Parathyroid adenoma (tissue), 2 donors: ENCODE results near the gene TROAP.

ENCODE experiments used
- H2AFZ ChIP-seq: fragments of 300-600 bp; sonication (generic); one replicate; pipeline ENCODE4 v1.7.0; 2017; ENCODE audit warnings: antibody characterized with exemption, mild to moderate bottlenecking
- H3K27ac ChIP-seq: fragments of 300-600 bp; sonication (generic); one replicate; pipeline ENCODE4 v1.7.0; 2017
- H3K27me3 ChIP-seq: fragments of 300-600 bp; sonication (generic); one replicate; pipeline ENCODE4 v1.7.0; 2017; ENCODE audit warnings: low read length; ENCODE audit not compliant: control insufficient read depth, insufficient read depth
- H3K36me3 ChIP-seq: fragments of 300-600 bp; sonication (generic); one replicate; pipeline ENCODE4 v1.7.0; 2017; ENCODE audit warnings: low read length; ENCODE audit not compliant: control insufficient read depth, insufficient read depth
- H3K4me1 ChIP-seq: fragments of 300-600 bp; sonication (generic); one replicate; pipeline ENCODE4 v1.7.0; 2017; ENCODE audit warnings: control low read depth
- H3K4me2 ChIP-seq: fragments of 300-600 bp; sonication (generic); one replicate; pipeline ENCODE4 v1.7.0; 2017; ENCODE audit warnings: low read length
- H3K4me3 ChIP-seq: fragments of 300-600 bp; sonication (generic); one replicate; pipeline ENCODE4 v1.7.0; 2017; ENCODE audit warnings: low read depth, low read length
- H3K79me2 ChIP-seq: fragments of 300-600 bp; sonication (generic); one replicate; pipeline ENCODE4 v1.7.0; 2017; ENCODE audit warnings: control low read depth
- H3K9ac ChIP-seq: fragments of 300-600 bp; sonication (generic); one replicate; pipeline ENCODE4 v1.7.0; 2017; ENCODE audit warnings: mild to moderate bottlenecking
- H3K9me3 ChIP-seq: fragments of 300-600 bp; sonication (generic); one replicate; pipeline ENCODE4 v1.7.0; 2017; ENCODE audit warnings: low read length; ENCODE audit not compliant: control insufficient read depth
- CTCF ChIP-seq: fragments of 300-600 bp; sonication (generic); IDR thresholded peaks from one replicate; pipeline ENCODE4 v1.7.0; 2017; ENCODE audit warnings: antibody characterized with exemption, mild to moderate bottlenecking
- donor health status: primary hyperparathyroidism.

TROAP gene

GRCh38 chr12:49297695-49298060 is 25.4 kb upstream of the TROAP start:
- H3K9ac ChIP-seq = no peak overlapping the region
- H3K79me2 ChIP-seq = no peaks in the 10 kb centered on the region
- no peaks in the 10 kb centered on the region for H3K9me3 ChIP-seq
- H3K27ac ChIP-seq = no peak overlapping the region
- H3K36me3 ChIP-seq = no peaks in the 10 kb centered on the region
- no peaks in the 10 kb centered on the region for H3K27me3 ChIP-seq
- H3K4me3 ChIP-seq = no peak overlapping the region
- H2AFZ ChIP-seq = peak overlapping the region; percentile 86
- no peak overlapping the region for H3K4me2 ChIP-seq
- peaks cover 6% of the 10 kb centered on the region for H3K4me1 ChIP-seq
- TF ChIP-seq CTCF = no peak

- H3K4me3 ChIP-seq = no peak overlapping the region
- H3K27ac ChIP-seq = no peak overlapping the region
- H3K79me2 ChIP-seq = no peaks in the 10 kb centered on the region
- H3K36me3 ChIP-seq = no peaks in the 10 kb centered on the region
- peaks cover 6% of the 10 kb centered on the region for H3K4me1 ChIP-seq
- peak; percentile 27 for TF ChIP-seq CTCF
- no peaks in the 10 kb centered on the region for H3K9me3 ChIP-seq
- no peak overlapping the region for H2AFZ ChIP-seq
- no peak overlapping the region for H3K4me2 ChIP-seq
- H3K27me3 ChIP-seq = no peaks in the 10 kb centered on the region
- H3K9ac ChIP-seq = no peak overlapping the region
Observed at GRCh38 chr12:49298160-49298559, 24.9 kb upstream of the TROAP start.

GRCh38 chr12:49301760-49302159 is 21.3 kb upstream of the TROAP start:
- Histone ChIP-seq H3K9ac (no peak overlapping the region), H3K79me2 (no peaks in the 10 kb centered on the region), H3K9me3 (no peaks in the 10 kb centered on the region), H3K4me1 (peaks cover 3% of the 10 kb centered on the region), H3K27ac (no peak overlapping the region), H3K36me3 (no peaks in the 10 kb centered on the region), H3K27me3 (no peaks in the 10 kb centered on the region), H2AFZ (no peak overlapping the region), H3K4me2 (no peak overlapping the region), H3K4me3 (no peak overlapping the region)
- no peak for TF ChIP-seq CTCF

GRCh38 chr12:49304161-49304560 is 18.9 kb upstream of the TROAP start:
- H3K27ac ChIP-seq = no peak overlapping the region
- H3K79me2 ChIP-seq = no peaks in the 10 kb centered on the region
- H3K9ac ChIP-seq = no peak overlapping the region
- H3K4me3 ChIP-seq = no peak overlapping the region
- no peaks in the 10 kb centered on the region for H3K9me3 ChIP-seq
- no peak overlapping the region for H2AFZ ChIP-seq
- TF ChIP-seq CTCF = no peak
- H3K27me3 ChIP-seq = no peaks in the 10 kb centered on the region
- no peaks in the 10 kb centered on the region for H3K4me1 ChIP-seq
- H3K4me2 ChIP-seq = no peak overlapping the region
- no peaks in the 10 kb centered on the region for H3K36me3 ChIP-seq

GRCh38 chr12:49305762-49306510 is 17.1 kb upstream of the TROAP start:
- Histone ChIP-seq H3K27me3 (no peaks in the 10 kb centered on the region), H2AFZ (no peak overlapping the region), H3K4me1 (no peaks in the 10 kb centered on the region), H3K9ac (no peak overlapping the region), H3K9me3 (no peaks in the 10 kb centered on the region), H3K4me3 (no peak overlapping the region), H3K79me2 (no peaks in the 10 kb centered on the region), H3K36me3 (no peaks in the 10 kb centered on the region), H3K4me2 (no peak overlapping the region), H3K27ac (no peak overlapping the region)
- no peak for TF ChIP-seq CTCF
